LoVo (cell line): Measurements from ENCODE around the gene CDIPT.

Experiments
- DNase-seq: peaks from one replicate; pipeline ENCODE4 v3.0.0-alpha.2; 2016; ENCODE audit warnings: low spot score

CDIPT gene

GRCh38 chr16:29809850-29810698 is 53.0 kb downstream of the CDIPT start:
- no peak for DNase-seq

- DNase-seq: no peak
Measured at GRCh38 chr16:29809031-29809747, 53.8 kb downstream of the CDIPT start.
